Measurements from ENCODE around the gene HYAL3. TPM values are rescaled to one million over a fixed set of nuclear protein-coding genes. Genes with fewer than 3 reads are reported as not detected.

The HYAL3 gene
- total and polyA plus RNA-seq, 2 of the 13 experiments (the other 11 are each of a cell fraction or from before 2014, with no cell fraction given), result 5.5 to 10.4 TPM

DNA sequence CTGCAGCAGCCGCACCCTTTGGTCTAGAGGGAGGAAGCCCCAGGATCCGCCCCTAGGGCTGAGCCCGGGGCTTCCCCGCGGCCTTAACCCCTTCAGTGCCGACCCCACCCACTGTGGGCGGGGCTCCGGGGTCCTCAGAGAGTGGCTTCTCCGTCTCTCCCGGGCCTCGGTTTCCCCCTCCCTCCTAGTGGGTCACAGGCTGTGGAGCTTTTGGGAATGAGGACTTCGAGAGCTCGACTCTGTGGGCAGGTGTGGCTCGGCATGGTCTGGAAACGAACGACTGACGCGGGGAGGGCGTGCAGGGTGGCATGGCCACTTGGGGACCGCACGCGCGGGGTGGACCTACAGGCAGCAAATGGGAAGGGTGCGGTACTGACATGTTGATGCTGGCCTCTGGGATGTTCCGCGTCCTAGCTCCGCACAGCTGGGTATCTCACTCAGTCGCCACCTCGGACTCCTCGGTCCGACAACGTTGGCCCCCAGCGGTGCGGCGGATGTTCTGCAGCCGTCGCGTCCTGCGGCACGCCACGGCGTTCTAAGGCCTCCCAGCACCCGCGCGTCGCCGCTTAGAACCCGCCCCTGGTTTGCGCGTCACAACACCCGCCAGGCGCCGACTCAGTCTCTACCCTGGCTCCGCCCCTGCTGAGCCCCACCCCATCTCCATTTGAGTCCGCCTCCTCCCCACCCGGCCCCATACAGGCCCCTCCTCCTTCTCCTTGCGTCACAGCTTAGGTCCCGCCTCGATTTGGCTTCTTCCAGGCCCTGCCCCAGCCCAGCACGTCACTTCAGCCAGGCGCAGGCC lies at the start of gene HYAL3, which contains the start of gene NAA80 (continued):
- TF ChIP-seq, protein P1, sequence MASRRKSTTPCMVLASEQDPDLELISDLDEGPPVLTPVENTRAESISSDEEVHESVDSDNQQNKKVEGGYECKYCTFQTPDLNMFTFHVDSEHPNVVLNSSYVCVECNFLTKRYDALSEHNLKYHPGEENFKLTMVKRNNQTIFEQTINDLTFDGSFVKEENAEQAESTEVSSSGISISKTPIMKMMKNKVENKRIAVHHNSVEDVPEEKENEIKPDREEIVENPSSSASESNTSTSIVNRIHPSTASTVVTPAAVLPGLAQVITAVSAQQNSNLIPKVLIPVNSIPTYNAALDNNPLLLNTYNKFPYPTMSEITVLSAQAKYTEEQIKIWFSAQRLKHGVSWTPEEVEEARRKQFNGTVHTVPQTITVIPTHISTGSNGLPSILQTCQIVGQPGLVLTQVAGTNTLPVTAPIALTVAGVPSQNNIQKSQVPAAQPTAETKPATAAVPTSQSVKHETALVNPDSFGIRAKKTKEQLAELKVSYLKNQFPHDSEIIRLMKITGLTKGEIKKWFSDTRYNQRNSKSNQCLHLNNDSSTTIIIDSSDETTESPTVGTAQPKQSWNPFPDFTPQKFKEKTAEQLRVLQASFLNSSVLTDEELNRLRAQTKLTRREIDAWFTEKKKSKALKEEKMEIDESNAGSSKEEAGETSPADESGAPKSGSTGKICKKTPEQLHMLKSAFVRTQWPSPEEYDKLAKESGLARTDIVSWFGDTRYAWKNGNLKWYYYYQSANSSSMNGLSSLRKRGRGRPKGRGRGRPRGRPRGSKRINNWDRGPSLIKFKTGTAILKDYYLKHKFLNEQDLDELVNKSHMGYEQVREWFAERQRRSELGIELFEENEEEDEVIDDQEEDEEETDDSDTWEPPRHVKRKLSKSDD (CRISPR knock-in tag; IDR thresholded peaks at IDR 0.05; ENCODE audit: low read depth), result peak; percentile 90
- TF ChIP-seq AGO1 (IDR thresholded peaks at IDR 0.05; ENCODE audit: low read depth, low read length, poor library complexity, severe bottlenecking) (peak; percentile 100), CREM (IDR thresholded peaks at IDR 0.05) (no peak), CREM (CRISPR knock-in tag; IDR thresholded peaks at IDR 0.05) (no peak), HHEX (CRISPR knock-in tag; IDR thresholded peaks at IDR 0.05) (no peak), ZNF430 (CRISPR knock-in tag; IDR thresholded peaks at IDR 0.05) (no peak), ZNF30 (CRISPR knock-in tag; IDR thresholded peaks at IDR 0.05) (no peak), RFX1 (IDR thresholded peaks at IDR 0.05) (no peak), NFYC (CRISPR knock-in tag; IDR thresholded peaks at IDR 0.05) (no peak), CC2D1A (CRISPR knock-in tag; IDR thresholded peaks at IDR 0.05) (no peak), ZSCAN29 (CRISPR knock-in tag; conservative IDR thresholded peaks at IDR 0.05) (no peak)
- TF ChIP-seq, protein P2, sequence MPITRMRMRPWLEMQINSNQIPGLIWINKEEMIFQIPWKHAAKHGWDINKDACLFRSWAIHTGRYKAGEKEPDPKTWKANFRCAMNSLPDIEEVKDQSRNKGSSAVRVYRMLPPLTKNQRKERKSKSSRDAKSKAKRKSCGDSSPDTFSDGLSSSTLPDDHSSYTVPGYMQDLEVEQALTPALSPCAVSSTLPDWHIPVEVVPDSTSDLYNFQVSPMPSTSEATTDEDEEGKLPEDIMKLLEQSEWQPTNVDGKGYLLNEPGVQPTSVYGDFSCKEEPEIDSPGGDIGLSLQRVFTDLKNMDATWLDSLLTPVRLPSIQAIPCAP (CRISPR knock-in tag; IDR thresholded peaks at IDR 0.05; ENCODE audit: low read depth), result no peak
- TF ChIP-seq, protein P3, sequence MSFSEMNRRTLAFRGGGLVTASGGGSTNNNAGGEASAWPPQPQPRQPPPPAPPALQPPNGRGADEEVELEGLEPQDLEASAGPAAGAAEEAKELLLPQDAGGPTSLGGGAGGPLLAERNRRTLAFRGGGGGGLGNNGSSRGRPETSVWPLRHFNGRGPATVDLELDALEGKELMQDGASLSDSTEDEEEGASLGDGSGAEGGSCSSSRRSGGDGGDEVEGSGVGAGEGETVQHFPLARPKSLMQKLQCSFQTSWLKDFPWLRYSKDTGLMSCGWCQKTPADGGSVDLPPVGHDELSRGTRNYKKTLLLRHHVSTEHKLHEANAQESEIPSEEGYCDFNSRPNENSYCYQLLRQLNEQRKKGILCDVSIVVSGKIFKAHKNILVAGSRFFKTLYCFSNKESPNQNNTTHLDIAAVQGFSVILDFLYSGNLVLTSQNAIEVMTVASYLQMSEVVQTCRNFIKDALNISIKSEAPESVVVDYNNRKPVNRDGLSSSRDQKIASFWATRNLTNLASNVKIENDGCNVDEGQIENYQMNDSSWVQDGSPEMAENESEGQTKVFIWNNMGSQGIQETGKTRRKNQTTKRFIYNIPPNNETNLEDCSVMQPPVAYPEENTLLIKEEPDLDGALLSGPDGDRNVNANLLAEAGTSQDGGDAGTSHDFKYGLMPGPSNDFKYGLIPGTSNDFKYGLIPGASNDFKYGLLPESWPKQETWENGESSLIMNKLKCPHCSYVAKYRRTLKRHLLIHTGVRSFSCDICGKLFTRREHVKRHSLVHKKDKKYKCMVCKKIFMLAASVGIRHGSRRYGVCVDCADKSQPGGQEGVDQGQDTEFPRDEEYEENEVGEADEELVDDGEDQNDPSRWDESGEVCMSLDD (CRISPR knock-in tag; IDR thresholded peaks at IDR 0.05; ENCODE audit: borderline replicate concordance), result no peak; the same call in 1 of the 2 replicates
- TF ChIP-seq, protein P4, sequence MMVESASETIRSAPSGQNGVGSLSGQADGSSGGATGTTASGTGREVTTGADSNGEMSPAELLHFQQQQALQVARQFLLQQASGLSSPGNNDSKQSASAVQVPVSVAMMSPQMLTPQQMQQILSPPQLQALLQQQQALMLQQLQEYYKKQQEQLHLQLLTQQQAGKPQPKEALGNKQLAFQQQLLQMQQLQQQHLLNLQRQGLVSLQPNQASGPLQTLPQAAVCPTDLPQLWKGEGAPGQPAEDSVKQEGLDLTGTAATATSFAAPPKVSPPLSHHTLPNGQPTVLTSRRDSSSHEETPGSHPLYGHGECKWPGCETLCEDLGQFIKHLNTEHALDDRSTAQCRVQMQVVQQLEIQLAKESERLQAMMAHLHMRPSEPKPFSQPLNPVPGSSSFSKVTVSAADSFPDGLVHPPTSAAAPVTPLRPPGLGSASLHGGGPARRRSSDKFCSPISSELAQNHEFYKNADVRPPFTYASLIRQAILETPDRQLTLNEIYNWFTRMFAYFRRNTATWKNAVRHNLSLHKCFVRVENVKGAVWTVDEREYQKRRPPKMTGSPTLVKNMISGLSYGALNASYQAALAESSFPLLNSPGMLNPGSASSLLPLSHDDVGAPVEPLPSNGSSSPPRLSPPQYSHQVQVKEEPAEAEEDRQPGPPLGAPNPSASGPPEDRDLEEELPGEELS (CRISPR knock-in tag; IDR thresholded peaks at IDR 0.05), result peak; percentile 23; the same call in 1 of the 2 replicates
- TF ChIP-seq, protein P5, sequence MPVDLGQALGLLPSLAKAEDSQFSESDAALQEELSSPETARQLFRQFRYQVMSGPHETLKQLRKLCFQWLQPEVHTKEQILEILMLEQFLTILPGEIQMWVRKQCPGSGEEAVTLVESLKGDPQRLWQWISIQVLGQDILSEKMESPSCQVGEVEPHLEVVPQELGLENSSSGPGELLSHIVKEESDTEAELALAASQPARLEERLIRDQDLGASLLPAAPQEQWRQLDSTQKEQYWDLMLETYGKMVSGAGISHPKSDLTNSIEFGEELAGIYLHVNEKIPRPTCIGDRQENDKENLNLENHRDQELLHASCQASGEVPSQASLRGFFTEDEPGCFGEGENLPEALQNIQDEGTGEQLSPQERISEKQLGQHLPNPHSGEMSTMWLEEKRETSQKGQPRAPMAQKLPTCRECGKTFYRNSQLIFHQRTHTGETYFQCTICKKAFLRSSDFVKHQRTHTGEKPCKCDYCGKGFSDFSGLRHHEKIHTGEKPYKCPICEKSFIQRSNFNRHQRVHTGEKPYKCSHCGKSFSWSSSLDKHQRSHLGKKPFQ (CRISPR knock-in tag; IDR thresholded peaks at IDR 0.05; ENCODE audit: insufficient replicate concordance), result peak; percentile 91
- TF ChIP-seq, protein P6, sequence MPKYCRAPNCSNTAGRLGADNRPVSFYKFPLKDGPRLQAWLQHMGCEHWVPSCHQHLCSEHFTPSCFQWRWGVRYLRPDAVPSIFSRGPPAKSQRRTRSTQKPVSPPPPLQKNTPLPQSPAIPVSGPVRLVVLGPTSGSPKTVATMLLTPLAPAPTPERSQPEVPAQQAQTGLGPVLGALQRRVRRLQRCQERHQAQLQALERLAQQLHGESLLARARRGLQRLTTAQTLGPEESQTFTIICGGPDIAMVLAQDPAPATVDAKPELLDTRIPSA (CRISPR knock-in tag; IDR thresholded peaks at IDR 0.05; ENCODE audit: borderline replicate concordance), result 0 out of 2 replicates have a peak, but pooled peaks have one; percentile 52
